Suprapubic skin (tissue), 3 donors: ENCODE measurements around the gene TULP4.

ENCODE experiments used
- CTCF ChIP-seq, 2 donors: fragments of 200-600 bp in 1 of 2; fragments of 450-650 bp in 1 of 2; sonication (generic) in 1 of 2; IDR thresholded peaks; one replicate each; pipeline ENCODE4 v1.5.1; 2016 to 2019; ENCODE audit warnings: antibody characterized with exemption in 2 of 2, mild to moderate bottlenecking in 1 of 2, moderate library complexity in 1 of 2
- EP300 ChIP-seq: sonication (generic); formaldehyde crosslinking; IDR thresholded peaks from one replicate; pipeline ENCODE4 v1.6.1; 2017; ENCODE audit warnings: antibody characterized with exemption
- POLR2A ChIP-seq, 2 donors: fragments of 450-650 bp; IDR thresholded peaks; one replicate each; pipeline ENCODE4 v1.6.1; 2017; ENCODE audit warnings: antibody characterized with exemption in 2 of 2, mild to moderate bottlenecking in 2 of 2, moderate library complexity in 2 of 2

GRCh38 chr6:158471339-158471738, 159.1 kb downstream of the TULP4 start:
- TF ChIP-seq CTCF (IDR thresholded peaks at IDR 0.05), result no peak
- no peak for TF ChIP-seq EP300
- no peak for TF ChIP-seq POLR2A (IDR thresholded peaks at IDR 0.05)
